ENCODE results near the gene KRTAP5-3.

The KRTAP5-3 gene

DNA sequence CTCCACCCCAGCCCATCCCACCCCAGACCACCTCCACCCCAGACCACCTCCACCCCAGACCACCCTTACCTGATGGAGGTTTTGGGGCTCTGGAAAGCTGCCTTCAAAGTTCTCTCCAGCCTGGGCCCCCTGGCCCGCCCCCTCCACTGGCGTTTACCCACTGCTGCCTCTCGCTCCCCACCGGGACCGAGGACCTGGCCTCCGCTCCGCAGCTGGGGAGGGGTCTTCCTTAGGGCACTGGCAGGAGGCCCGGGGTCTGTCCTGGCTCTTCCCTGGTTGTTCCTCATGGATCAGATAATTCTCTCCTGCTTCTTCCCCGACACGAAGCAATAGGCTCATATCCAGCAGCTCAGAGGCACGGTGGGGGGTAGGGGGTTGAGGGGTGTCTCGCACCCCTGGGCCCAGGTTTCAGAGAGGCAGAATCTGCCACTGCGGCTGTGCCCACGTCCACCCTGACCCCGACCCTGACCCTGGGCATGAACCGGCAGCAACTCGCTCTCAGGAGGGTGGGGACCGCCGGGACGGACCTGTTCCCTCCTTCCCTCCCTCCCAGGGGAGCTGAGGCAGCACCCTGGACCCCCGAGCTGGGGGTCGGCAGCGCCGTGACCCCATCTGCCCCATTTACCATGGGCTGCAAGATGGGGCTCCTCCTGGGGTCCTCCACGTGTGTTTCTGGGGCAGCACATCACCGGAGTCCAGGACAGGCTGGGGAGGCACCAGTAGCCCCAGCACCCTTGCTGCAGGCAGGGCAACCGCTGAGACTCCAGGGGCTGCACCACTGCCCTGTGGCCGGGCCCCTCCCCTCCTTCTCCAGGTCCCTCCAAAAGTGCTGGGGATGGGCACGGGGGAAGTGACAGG, 34.3 kb upstream of the KRTAP5-3 start:
- DNase-seq, result no peak

DNA sequence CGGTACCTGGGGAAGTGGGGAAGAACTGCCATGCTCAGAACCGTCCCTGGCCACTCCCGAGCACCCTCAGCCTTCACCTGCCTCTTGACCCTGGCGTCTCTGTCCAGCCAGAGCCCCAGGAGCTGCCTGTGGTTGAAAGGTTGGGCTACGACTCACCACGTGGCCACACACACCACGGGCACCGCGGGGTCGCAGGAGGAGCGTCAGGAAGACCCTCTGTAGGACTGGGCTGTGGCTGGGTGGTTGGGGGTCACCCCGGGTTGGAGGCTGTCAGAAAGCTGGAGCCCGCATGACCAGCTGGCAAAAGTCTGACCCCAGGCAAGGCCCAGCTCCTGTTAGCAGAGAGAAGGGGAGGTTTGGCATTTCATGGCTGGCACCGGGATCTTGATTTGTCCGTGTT, 32.8 kb upstream of the KRTAP5-3 start:
- no peak for DNase-seq

GRCh38 chr11:1640076-1640946, 32.0 kb upstream of the KRTAP5-3 start:
- peak; percentile 17 to 20 for DNase-seq

DNA sequence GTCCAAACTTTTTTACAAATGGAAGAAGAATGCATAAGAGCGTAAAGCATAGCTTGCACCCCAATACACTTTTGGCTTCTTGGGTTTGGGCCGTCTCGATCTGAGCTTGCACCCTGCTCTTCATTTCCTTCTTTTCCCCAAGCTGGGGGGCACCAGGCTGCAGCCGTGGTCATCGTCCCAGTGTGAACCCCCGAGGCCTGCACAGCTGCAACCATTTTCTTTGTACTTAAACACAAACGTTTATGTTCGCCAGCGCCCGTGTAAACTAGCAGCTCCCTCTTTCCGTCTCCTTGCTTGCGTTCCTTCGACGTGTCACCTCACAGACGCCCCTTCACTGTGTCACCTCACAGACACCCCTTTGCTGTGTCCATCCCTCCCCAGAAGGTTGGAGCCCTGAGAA, 31.4 kb upstream of the KRTAP5-3 start:
- no peak for DNase-seq

- no peak for DNase-seq
Measured at GRCh38 chr11:1639102-1639620, 30.9 kb upstream of the KRTAP5-3 start.

- no peak for DNase-seq
Measured at GRCh38 chr11:1638344-1638743, 30.1 kb upstream of the KRTAP5-3 start.

GRCh38 chr11:1637628-1638027, 29.4 kb upstream of the KRTAP5-3 start:
- DNase-seq, result no peak

DNA sequence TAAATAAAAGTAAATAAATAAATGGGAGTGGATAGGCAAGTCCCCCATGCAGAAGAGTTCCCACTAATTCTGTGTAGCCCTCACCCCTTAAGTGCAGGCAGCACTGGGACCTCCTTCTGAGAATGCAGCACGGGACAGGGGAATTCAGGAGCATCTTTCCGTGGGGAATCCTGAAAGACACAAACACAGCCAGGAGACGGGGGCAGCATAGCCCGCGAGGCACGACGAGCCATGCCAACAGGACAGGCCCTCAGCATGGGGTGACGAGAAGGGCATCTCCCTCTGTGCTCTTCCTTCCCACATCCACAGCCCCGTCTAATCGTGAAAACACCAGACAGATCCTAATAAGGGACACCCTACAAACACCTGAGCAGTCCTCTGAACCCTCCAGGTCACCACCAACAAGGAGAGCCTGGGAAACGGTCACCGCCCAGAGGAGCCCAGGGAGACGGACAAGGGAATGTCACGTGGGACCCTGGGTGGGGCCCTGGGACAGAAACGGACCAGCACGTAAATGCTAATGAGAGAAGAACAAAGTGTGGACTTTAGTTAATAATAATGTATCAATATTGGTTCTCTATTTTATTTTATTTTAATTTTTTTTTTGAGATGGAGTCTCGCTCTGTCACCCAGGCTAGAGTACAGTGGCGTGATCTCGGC, 28.2 kb upstream of the KRTAP5-3 start:
- no peak for DNase-seq

GRCh38 chr11:1633864-1634263, 25.6 kb upstream of the KRTAP5-3 start:
- no peak for DNase-seq

DNA sequence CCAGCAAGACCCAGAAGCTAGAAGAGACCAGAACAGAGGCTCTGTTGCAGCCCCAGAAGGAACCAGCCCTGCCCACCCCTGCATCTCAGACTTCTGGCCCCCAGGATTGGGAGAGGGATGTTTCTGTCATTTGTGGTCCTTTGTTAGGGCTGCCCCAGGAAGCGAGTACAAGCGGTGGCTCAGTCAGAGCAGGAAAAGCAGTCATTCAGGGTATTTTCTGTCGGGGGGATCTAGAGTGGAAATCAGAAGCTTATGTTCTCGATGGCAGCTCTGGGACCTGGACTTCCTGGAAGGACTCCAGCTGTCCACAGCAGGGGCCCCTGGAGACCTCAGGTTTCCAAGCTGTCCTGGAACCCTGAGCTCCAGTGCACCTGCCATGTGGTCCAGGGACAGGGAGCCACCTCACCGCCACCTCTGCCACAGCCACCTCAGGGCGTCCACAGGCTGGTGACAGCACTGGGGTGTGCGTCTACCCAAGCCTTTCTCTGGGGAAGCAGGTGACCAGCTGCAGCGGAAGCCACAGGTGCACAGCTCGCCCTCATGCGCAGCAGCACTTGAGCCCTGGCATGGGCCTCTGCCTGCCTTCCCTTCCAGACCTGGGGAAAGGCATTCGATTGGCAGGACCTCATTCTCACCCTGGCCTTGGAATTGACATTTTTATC, 23.9 kb upstream of the KRTAP5-3 start:
- no peak for DNase-seq

- DNase-seq, result no peak
Measured at GRCh38 chr11:1631066-1631568, 22.9 kb upstream of the KRTAP5-3 start.

- no peak for DNase-seq
Measured at GRCh38 chr11:1630271-1630670, 22.0 kb upstream of the KRTAP5-3 start.

GRCh38 chr11:1629326-1630185, 21.3 kb upstream of the KRTAP5-3 start, which contains the start of gene KRTAP5-5:
TSS of gene KRTAP5-5 (plus strand) at chr11:1629775. CDS start at chr11:1629841, 66 bp downstream.
- DNase-seq, result no peak

DNA sequence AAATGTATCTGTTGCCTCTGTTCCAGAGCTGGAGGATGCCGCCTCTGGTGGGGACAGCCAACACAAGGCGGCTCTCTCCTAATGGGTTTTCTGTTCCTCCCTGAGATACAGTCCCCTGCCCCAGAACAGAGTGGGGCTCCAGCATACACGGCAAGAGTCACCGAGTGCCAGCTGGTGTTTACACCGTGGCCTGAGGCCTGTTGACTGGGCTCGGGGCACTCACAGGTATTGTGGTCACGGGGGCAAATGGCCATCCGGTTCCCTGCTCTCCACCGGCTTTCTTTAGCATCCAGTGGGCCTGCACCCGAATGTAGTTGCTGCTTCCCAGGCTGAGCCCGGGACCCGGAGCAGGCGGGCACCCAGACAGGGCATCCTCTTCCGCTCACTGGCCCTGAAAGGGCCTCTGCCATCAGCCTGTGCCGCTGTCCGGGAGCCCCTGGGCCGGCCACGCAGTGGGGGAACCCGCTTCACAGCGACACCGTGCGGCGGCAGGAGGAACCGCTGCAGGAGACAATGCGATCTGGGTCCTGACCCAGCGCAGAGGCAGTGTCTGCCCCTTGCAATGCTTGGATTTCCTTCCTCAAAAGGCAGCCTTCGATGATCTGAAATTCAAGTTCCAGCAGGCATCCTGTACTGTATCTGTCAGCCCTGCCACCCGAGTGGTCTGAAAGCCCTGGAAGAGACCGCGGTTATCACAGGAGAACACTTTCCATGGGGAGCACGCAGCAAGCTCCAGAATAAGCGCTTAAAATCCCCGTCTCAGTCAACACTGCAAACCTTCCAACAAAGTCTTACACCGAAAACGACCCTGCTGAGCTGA, 20.5 kb upstream of the KRTAP5-3 start:
- peak; percentile 60 to 71 for DNase-seq

- no peak for DNase-seq
Measured at GRCh38 chr11:1625541-1625940, 17.3 kb upstream of the KRTAP5-3 start.

DNA sequence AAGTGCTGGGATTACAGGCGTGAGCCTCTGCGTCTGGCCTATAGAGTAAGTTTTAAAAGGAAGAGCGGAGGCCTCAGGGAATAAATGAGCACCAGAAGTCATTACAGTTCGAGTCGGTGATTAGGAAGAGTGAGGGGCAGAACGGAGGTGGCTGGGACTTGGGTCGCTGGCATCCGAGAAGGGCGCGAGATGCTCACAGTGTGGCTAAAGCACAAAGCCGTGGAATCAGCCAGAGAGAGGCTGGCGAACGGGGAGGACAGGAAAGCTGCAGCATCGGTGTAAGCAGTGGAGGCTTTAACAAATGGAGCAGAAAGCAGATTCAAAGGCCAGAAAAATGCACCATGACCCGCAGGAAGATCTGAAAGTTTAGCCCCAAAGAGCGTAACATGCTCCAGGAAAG, 16.4 kb upstream of the KRTAP5-3 start:
- DNase-seq, result no peak

- no peak for DNase-seq
Measured at GRCh38 chr11:1623716-1624115, 15.5 kb upstream of the KRTAP5-3 start.

DNA sequence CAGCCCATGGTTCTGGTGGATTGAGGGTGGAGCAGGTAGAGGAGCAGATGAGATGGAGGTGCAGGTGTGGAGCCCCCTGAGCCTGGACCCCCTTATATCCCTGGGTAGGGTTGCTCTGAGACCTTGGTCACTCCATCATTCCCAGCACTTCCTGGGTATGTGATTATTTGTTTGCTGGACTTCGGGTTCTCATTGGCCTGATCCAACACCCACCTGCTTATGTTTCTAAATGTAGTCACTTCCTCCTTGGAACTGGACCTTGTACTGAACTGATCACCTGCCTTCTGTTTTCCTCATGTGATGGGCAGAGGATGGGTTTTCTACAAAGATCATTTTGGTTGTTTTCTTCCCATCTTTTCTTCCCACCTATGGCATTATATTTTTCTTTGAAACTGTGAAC, 13.8 kb upstream of the KRTAP5-3 start, which contains the start of gene KRTAP5-4:
TSS of gene KRTAP5-4 (minus strand) at position 53 of the 400 bp plus-strand sequence. CDS start at position 8, 45 bp downstream.
- DNase-seq, result no peak

- DNase-seq, result no peak
Measured at GRCh38 chr11:1619449-1619848, 11.2 kb upstream of the KRTAP5-3 start.

DNA sequence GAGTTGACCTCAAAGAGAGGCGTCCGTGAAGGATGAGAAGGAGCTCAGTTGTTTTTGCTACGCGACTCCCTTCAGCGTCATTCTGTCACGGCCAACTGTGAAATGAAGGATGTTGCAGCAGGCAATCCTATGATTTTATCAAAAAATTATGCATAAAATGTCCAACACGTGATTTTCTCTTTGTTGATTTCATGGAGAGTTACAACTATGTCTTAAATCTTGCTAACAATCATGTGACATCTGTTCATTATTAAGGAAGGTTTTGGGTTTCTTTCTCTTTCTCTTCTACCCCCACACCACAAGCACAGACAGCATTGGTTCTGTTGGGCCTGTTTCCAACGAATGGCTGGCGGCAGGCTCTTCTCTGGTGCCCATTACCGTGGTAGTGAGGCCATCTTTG, 10.0 kb upstream of the KRTAP5-3 start:
- DNase-seq, result no peak
